HCT116 (cell line): Measurements from ENCODE around the gene PDPK1. TPM values are rescaled to one million over a fixed set of nuclear protein-coding genes. Genes with fewer than 3 reads are reported as not detected.
"Not testable (repeated sequence)": the region's sequence is repeated elsewhere in the genome, so short reads cannot be mapped to it uniquely, and the experiment has no call there.

Source experiments
- ATAC-seq: fragments of 200-7000 bp; cut with Tn5 transposase; 2 replicates; pipeline ENCODE4 v1.9.1; 2020; ENCODE audit warnings: mild to moderate bottlenecking, moderate library complexity
- BruUV-seq: library from RNA; stranded (reverse); fragments of 400-500 nt; replicated peaks from 2 replicates; lab custom pipeline; 2021; lab: Mats Ljungman, UMichigan
- CTCF ChIA-PET: fragments of 300-600 bp; sonication (Branson Sonifier 250); formaldehyde crosslinking; loops from one replicate; lab custom pipeline; 2021; ENCODE audit warnings: antibody characterized with exemption; lab: Charles Lee
- POLR2A ChIA-PET: fragments of 300-600, 350-600 bp; sonication (Branson Sonifier 250); formaldehyde crosslinking; loops from one replicate; lab custom pipeline; 2021; ENCODE audit warnings: antibody characterized with exemption; lab: Charles Lee
- RAD21 ChIA-PET, 2 experiments: fragments of 300-600 bp; sonication (Branson Sonifier 250); formaldehyde crosslinking; loops; one replicate each; lab custom pipeline; 2023; ENCODE audit warnings: low total read pairs in 2 of 2; ENCODE audit not compliant: uncharacterized antibody in 2 of 2, unreplicated experiment in 2 of 2, low non-redundant PET in 1 of 2; lab: Charles Lee
- DNase-seq: peaks from one replicate; pipeline ENCODE4 v3.0.0-alpha.2; 2010; ENCODE audit warnings: low read depth, low spot score
- H2AFZ ChIP-seq: fragments of 200-600 bp; shearing (Covaris generic), sonication (generic); 2 replicates; pipeline ENCODE4 v1.6.1; 2017; ENCODE audit warnings: low read depth, mixed run types, mixed read lengths, antibody characterized with exemption, low read length; ENCODE audit not compliant: poor library complexity, severe bottlenecking
- H3K27ac ChIP-seq: 2 replicates; pipeline ENCODE4 v1.5.1; 2012; ENCODE audit warnings: low read depth, low read length
- H3K27me3 ChIP-seq: fragments of 200-600 bp; sonication (generic); 2 replicates; pipeline ENCODE4 v1.6.1; 2016; ENCODE audit warnings: mixed run types, low read length, mixed read lengths; ENCODE audit not compliant: insufficient read depth
- H3K36me3 ChIP-seq, 2 experiments: fragments of 200-500 bp in 1 of 2; fragments of 200-600 bp in 1 of 2; sonication (Bioruptor generic) in 1 of 2; sonication (generic) in 1 of 2; 2 replicates each; pipeline versions ENCODE4 v1.5.1 to v1.6.1; 2014 to 2016; ENCODE audit warnings: low read length in 2 of 2, inconsistent platforms in 1 of 2, mixed read lengths in 1 of 2, mixed run types in 1 of 2; ENCODE audit not compliant: insufficient read depth in 2 of 2, control insufficient read depth in 1 of 2
- H3K4me1 ChIP-seq, 2 experiments: fragments of 200-600 bp in 1 of 2; sonication (generic) in 1 of 2; 2 replicates each; pipeline versions ENCODE4 v1.5.1 to v1.6.1; 2012 to 2017; ENCODE audit warnings: low read length in 2 of 2, inconsistent platforms in 1 of 2, mild to moderate bottlenecking in 1 of 2, mixed read lengths in 1 of 2, mixed run types in 1 of 2, moderate library complexity in 1 of 2; ENCODE audit not compliant: insufficient read depth in 2 of 2, control insufficient read depth in 1 of 2
- H3K4me2 ChIP-seq: fragments of 200-600 bp; sonication (generic); 2 replicates; pipeline ENCODE4 v1.6.1; 2017; ENCODE audit warnings: mixed run types, low read length, mixed read lengths
- H3K4me3 ChIP-seq, 2 experiments: fragments of 200-600 bp in 1 of 2; sonication (generic) in 1 of 2; replicated peaks in 1 of 2; 2 replicates each; pipeline ENCODE4 v1.5.1; 2011 to 2016; ENCODE audit warnings: low read length in 2 of 2, control low read depth in 1 of 2, low read depth in 1 of 2, mild to moderate bottlenecking in 1 of 2, mixed read lengths in 1 of 2, mixed run types in 1 of 2
- H3K79me2 ChIP-seq: fragments of 200-600 bp; sonication (generic); 2 replicates; pipeline ENCODE4 v1.6.1; 2017; ENCODE audit warnings: mild to moderate bottlenecking, mixed run types, low read length, moderate library complexity, mixed read lengths; ENCODE audit not compliant: insufficient read depth
- H3K9ac ChIP-seq: fragments of 200-600 bp; sonication (generic); 2 replicates; pipeline ENCODE4 v1.6.1; 2016; ENCODE audit warnings: low read length, mixed read lengths
- H3K9me2 ChIP-seq: fragments of 200-600 bp; sonication (generic), shearing (Covaris generic); 2 replicates; pipeline ENCODE4 v1.6.1; 2017; ENCODE audit warnings: mixed run types, mild to moderate bottlenecking, moderate library complexity; ENCODE audit not compliant: insufficient read depth
- H3K9me3 ChIP-seq, 2 experiments: fragments of 200-500 bp in 1 of 2; fragments of 200-600 bp in 1 of 2; sonication (Bioruptor generic) in 1 of 2; sonication (generic) in 1 of 2; 2 replicates each; pipeline ENCODE4 v1.6.1; 2014 to 2017; ENCODE audit warnings: low read length in 2 of 2, mixed read lengths in 2 of 2, inconsistent platforms in 1 of 2, low read depth in 1 of 2, mild to moderate bottlenecking in 1 of 2, mixed run types in 1 of 2, moderate library complexity in 1 of 2; ENCODE audit not compliant: control insufficient read depth in 1 of 2, insufficient read depth in 1 of 2
- H4K20me1 ChIP-seq: fragments of 200-600 bp; sonication (generic), shearing (Covaris generic); 2 replicates; pipeline ENCODE4 v1.6.1; 2017; ENCODE audit warnings: mixed run types, mild to moderate bottlenecking, moderate library complexity; ENCODE audit not compliant: insufficient read depth
- intact Hi-C: fragments of 100-400 bp; cut with micrococcal nuclease; formaldehyde crosslinking; loops from 2 replicates; pipeline ENCODE4 v1.10.0; 2022
- total RNA-seq: library from RNA; stranded (reverse); gene quantifications from one replicate; pipeline ENCODE4 v1.2.1, GENCODE V29; 2021; ENCODE audit not compliant: unreplicated experiment

PDPK1 gene
- total RNA-seq, 1 experiment from 2014 or later: 36.1 TPM

GRCh38 chr16:2631203-2631602, 93.4 kb downstream of the PDPK1 start:
- H2AFZ ChIP-seq, H3K79me2 ChIP-seq, H3K4me1 ChIP-seq, H3K27me3 ChIP-seq, H3K9me3 ChIP-seq, CTCF ChIA-PET, BruUV-seq, POLR2A ChIA-PET, DNase-seq, H3K27ac ChIP-seq, intact Hi-C loops, ATAC-seq, H4K20me1 ChIP-seq, H3K36me3 ChIP-seq, RAD21 ChIA-PET, H3K4me3 ChIP-seq, H3K4me2 ChIP-seq, H3K9me2 ChIP-seq, H3K9ac ChIP-seq: not testable (repeated sequence)

GRCh38 chr16:2632291-2632690, 94.5 kb downstream of the PDPK1 start:
- POLR2A ChIA-PET, H3K9ac ChIP-seq, RAD21 ChIA-PET, H3K79me2 ChIP-seq, H3K27me3 ChIP-seq, ATAC-seq, H3K9me3 ChIP-seq, H4K20me1 ChIP-seq, BruUV-seq, DNase-seq, H3K36me3 ChIP-seq, H3K4me2 ChIP-seq, H3K4me1 ChIP-seq, intact Hi-C loops, H3K27ac ChIP-seq, H2AFZ ChIP-seq, H3K9me2 ChIP-seq, CTCF ChIA-PET, H3K4me3 ChIP-seq: not testable (repeated sequence)

DNA sequence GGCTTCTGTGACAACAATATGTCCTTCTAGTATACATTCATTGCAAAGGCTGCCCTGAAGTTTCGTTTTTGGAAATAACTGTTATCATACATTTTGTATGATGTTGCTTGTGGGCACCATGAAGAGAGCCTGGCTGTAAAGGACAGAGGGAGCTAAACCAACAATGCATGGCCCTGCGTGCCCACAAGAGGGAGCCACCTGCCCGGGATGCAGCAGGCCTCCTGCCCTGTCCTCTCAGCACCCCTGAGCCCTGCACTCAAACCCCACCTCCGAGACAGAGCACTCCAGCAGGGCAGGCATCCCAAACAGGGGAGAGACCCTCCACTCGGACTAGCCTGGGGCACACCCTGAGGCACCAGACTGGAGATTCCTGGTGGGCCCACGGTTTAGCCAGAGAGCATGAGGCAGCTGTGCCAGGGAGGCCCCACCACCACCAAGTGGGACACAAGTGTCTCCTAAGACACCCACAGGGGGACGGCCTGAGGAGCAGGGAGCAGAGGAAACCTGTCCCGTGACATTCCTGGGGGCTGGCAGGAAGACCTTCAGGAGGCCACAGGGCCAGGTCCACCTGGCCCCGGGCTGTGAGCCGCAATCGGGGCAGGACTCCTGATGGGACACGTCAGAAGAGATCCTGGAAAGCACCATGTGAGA, 101.4 kb downstream of the PDPK1 start:
- H3K4me3 ChIP-seq, H4K20me1 ChIP-seq, H3K79me2 ChIP-seq, H3K4me2 ChIP-seq, H3K9me3 ChIP-seq, POLR2A ChIA-PET, H3K27ac ChIP-seq, BruUV-seq, H2AFZ ChIP-seq, H3K9ac ChIP-seq, RAD21 ChIA-PET, CTCF ChIA-PET, H3K27me3 ChIP-seq, H3K4me1 ChIP-seq, H3K9me2 ChIP-seq, H3K36me3 ChIP-seq, intact Hi-C loops, DNase-seq: not testable (repeated sequence)
- ATAC-seq: peak; percentile 92

- not testable (repeated sequence) for BruUV-seq, ATAC-seq, H3K79me2 ChIP-seq
Observed at GRCh38 chr16:2639722-2640072, 101.9 kb downstream of the PDPK1 start.

More at GRCh38 chr16:2639722-2640072, 101.9 kb downstream of the PDPK1 start:
- H2AFZ ChIP-seq, H3K9me3 ChIP-seq, H4K20me1 ChIP-seq, H3K27me3 ChIP-seq, CTCF ChIA-PET, POLR2A ChIA-PET, H3K4me3 ChIP-seq, H3K4me1 ChIP-seq, DNase-seq, intact Hi-C loops, H3K27ac ChIP-seq, H3K9ac ChIP-seq, H3K9me2 ChIP-seq, H3K36me3 ChIP-seq, H3K4me2 ChIP-seq, RAD21 ChIA-PET: not testable (repeated sequence)
